Mesenchymal stem cell (in vitro differentiated cells and primary cell): ENCODE results near the gene GPATCH2.
A peak's percentile ranks its signal among the peaks of the same experiment; 100 is the strongest.

Experiments
- DNase-seq: peaks from one replicate; pipeline ENCODE4 v3.0.0-alpha.2; 2013
- H2AFZ ChIP-seq: one replicate; pipeline ENCODE4 v1.6.1; 2013; ENCODE audit warnings: low read depth, mild to moderate bottlenecking, control low read depth, inconsistent platforms, low read length, moderate library complexity
- H2AK5ac ChIP-seq: 2 replicates; pipeline ENCODE4 v1.6.1; 2013; ENCODE audit warnings: low read length, moderate library complexity, mild to moderate bottlenecking, inconsistent platforms; ENCODE audit not compliant: severe bottlenecking
- H2BK120ac ChIP-seq: one replicate; pipeline ENCODE4 v1.6.1; 2013; ENCODE audit warnings: low read depth, mild to moderate bottlenecking, inconsistent platforms, low read length, moderate library complexity
- H2BK12ac ChIP-seq, 2 experiments: one replicate each; pipeline ENCODE4 v1.6.1; 2013; ENCODE audit warnings: inconsistent platforms in 2 of 2, low read length in 2 of 2, mild to moderate bottlenecking in 2 of 2, moderate library complexity in 2 of 2, control low read depth in 1 of 2
- H2BK15ac ChIP-seq: one replicate; pipeline ENCODE4 v1.6.1; 2013; ENCODE audit warnings: mild to moderate bottlenecking, low read depth, inconsistent platforms; ENCODE audit not compliant: poor library complexity, severe bottlenecking
- H2BK5ac ChIP-seq: 2 replicates; pipeline ENCODE4 v1.6.1; 2013; ENCODE audit warnings: low read depth, mild to moderate bottlenecking, low read length, control low read depth, inconsistent platforms; ENCODE audit not compliant: poor library complexity, severe bottlenecking
- H3K14ac ChIP-seq, 2 experiments: one replicate each; pipeline ENCODE4 v1.6.1; 2013; ENCODE audit warnings: inconsistent platforms in 2 of 2, low read length in 2 of 2, control low read depth in 1 of 2, mild to moderate bottlenecking in 1 of 2, moderate library complexity in 1 of 2
- H3K18ac ChIP-seq, 2 experiments: one replicate each; pipeline ENCODE4 v1.6.1; 2013; ENCODE audit warnings: inconsistent platforms in 2 of 2, low read length in 2 of 2, control low read depth in 1 of 2, low read depth in 1 of 2, mild to moderate bottlenecking in 1 of 2
- H3K23ac ChIP-seq, 2 experiments: one replicate each; pipeline ENCODE4 v1.6.1; 2013; ENCODE audit warnings: inconsistent platforms in 2 of 2, low read length in 2 of 2, mild to moderate bottlenecking in 2 of 2, moderate library complexity in 2 of 2, control low read depth in 1 of 2
- H3K27ac ChIP-seq: 2 replicates; pipeline ENCODE4 v1.5.1; 2013; ENCODE audit warnings: mild to moderate bottlenecking, moderate library complexity, low read length, control low read depth, inconsistent platforms; ENCODE audit not compliant: poor library complexity, severe bottlenecking
- H3K27me3 ChIP-seq, 2 experiments: 2 replicates each; pipeline versions ENCODE4 v1.6.1 to v1.7.0; 2013; ENCODE audit warnings: low read length in 2 of 2, mild to moderate bottlenecking in 2 of 2, moderate library complexity in 2 of 2, control low read depth in 1 of 2, inconsistent platforms in 1 of 2; ENCODE audit not compliant: control insufficient read depth in 1 of 2, insufficient read depth in 1 of 2
- H3K36me3 ChIP-seq, 2 experiments: 2 replicates each; pipeline versions ENCODE4 v1.6.1 to v1.7.0; 2013; ENCODE audit warnings: low read length in 2 of 2, control low read depth in 1 of 2, inconsistent platforms in 1 of 2, low read depth in 1 of 2, mild to moderate bottlenecking in 1 of 2; ENCODE audit not compliant: insufficient read depth in 2 of 2, control insufficient read depth in 1 of 2
- H3K4ac ChIP-seq, 2 experiments: one replicate each; pipeline ENCODE4 v1.6.1; 2013; ENCODE audit warnings: inconsistent platforms in 2 of 2, low read length in 2 of 2, mild to moderate bottlenecking in 2 of 2, moderate library complexity in 2 of 2, control low read depth in 1 of 2, low read depth in 1 of 2
- H3K4me1 ChIP-seq: 2 replicates; pipeline ENCODE4 v1.6.1; 2013; ENCODE audit warnings: low read depth, low read length, control low read depth; ENCODE audit not compliant: control insufficient read depth, insufficient read depth
- H3K4me2 ChIP-seq: 2 replicates; pipeline ENCODE4 v1.6.1; 2013; ENCODE audit warnings: low read length, mild to moderate bottlenecking, inconsistent platforms; ENCODE audit not compliant: poor library complexity, severe bottlenecking
- H3K4me3 ChIP-seq, 2 experiments: 2 replicates each; pipeline versions ENCODE4 v1.5.1 to v1.7.0; 2013; ENCODE audit warnings: low read length in 2 of 2, mild to moderate bottlenecking in 2 of 2, control low read depth in 1 of 2, low read depth in 1 of 2; ENCODE audit not compliant: insufficient read depth in 1 of 2
- H3K79me1 ChIP-seq: replicated peaks from 2 replicates; pipeline ENCODE4 v1.6.1; 2013; ENCODE audit warnings: mild to moderate bottlenecking, control low read depth, low read length, inconsistent platforms; ENCODE audit not compliant: poor library complexity, severe bottlenecking
- H3K9ac ChIP-seq: 2 replicates; pipeline ENCODE4 v1.7.0; 2013; ENCODE audit warnings: mild to moderate bottlenecking, low read length, moderate library complexity
- H3K9me3 ChIP-seq: 2 replicates; pipeline ENCODE4 v1.7.0; 2013; ENCODE audit warnings: mild to moderate bottlenecking, low read length; ENCODE audit not compliant: control insufficient read depth
- H4K8ac ChIP-seq: one replicate; pipeline ENCODE4 v1.6.1; 2013; ENCODE audit warnings: inconsistent platforms, mild to moderate bottlenecking, low read length, moderate library complexity
- H4K91ac ChIP-seq: one replicate; pipeline ENCODE4 v1.6.1; 2013; ENCODE audit warnings: mild to moderate bottlenecking, low read length, inconsistent platforms
- WGBS: methylation state at CpG from one replicate; pipeline ENCODE4 v1.1.7; 2013; ENCODE audit warnings: mixed read lengths; 5-methylcytosine and 5-hydroxymethylcytosine counted together

Gene GPATCH2

DNA sequence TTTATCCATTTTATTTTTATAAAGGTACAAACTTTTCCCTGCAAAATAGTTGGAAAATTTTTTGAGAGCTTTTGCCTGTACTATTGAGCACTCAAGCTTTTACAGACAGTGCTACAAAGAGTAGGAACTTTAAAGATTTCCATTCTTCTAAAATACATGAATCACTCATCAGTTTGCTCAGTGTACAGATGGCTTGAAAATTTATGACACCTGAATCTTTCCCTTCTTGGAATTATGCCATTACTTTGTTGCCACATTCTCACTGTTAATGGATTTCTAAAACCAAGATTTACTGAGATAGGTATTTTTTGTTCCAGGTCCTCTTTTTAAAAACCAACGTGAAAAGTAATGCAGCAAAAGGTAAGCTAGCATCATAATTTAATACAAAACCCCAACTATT is 76.0 kb downstream of the GPATCH2 start:
- Histone ChIP-seq H3K36me3 (no peaks in the 10 kb centered on the region), H2BK15ac (no peak overlapping the region), H3K14ac (no peak overlapping the region), H3K27me3 (no peaks in the 10 kb centered on the region), H3K9me3 (no peaks in the 10 kb centered on the region), H3K4ac (no peak overlapping the region), H3K9ac (no peak overlapping the region), H4K8ac (no peak overlapping the region), H3K4me2 (no peak overlapping the region), H2BK120ac (no peak overlapping the region), H2AFZ (no peak overlapping the region), H3K23ac (no peak overlapping the region), H4K91ac (no peak overlapping the region), H3K4me3 (no peak overlapping the region), H3K27ac (no peak overlapping the region), H3K18ac (no peak overlapping the region), H2BK12ac (no peak overlapping the region), H3K79me1 (peaks cover 5% of the 10 kb centered on the region), H2BK5ac (no peak overlapping the region), H2AK5ac (no peak overlapping the region), H3K4me1 (no peaks in the 10 kb centered on the region)
- WGBS, result no CpG with 5 or more reads among the region's 1 CpG
- DNase-seq, result no peak

DNA sequence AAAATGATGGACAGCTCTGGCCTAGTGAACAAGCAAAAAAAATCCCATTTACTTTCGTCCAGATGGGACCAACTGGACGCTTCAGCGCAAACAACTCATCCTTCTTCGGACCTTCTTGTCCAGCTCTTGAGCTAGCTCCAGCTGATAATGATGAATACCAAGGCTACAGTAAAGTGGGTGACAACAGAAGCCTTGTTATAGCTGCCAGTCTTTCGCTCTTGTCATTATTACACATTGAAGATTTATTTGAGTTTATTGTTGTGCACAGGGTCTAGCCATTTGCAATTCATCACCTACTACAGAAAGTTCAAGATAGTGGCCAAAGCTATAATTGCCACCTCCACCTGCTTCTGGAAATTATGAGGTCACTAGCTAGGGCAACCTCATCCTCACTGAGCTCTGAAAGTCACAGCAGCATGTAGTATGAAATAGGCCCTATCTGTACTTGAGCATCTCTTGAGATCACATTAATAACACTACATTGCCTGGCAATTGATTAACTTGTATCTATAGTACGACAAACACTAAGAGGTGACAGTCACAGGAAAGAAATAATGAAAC is 76.9 kb downstream of the GPATCH2 start:
- H3K9me3 ChIP-seq, result no peaks in the 10 kb centered on the region
- peaks cover 5% of the 10 kb centered on the region for H3K79me1 ChIP-seq
- no peak overlapping the region for H3K14ac ChIP-seq
- no peaks in the 10 kb centered on the region for H3K27me3 ChIP-seq
- H4K8ac ChIP-seq, result no peak overlapping the region
- H2AFZ ChIP-seq, result no peak overlapping the region
- DNase-seq, result no peak
- H3K4me1 ChIP-seq, result no peaks in the 10 kb centered on the region
- no peak overlapping the region for H2BK12ac ChIP-seq
- no peaks in the 10 kb centered on the region for H3K36me3 ChIP-seq
- no peak overlapping the region for H3K4ac ChIP-seq
- H3K9ac ChIP-seq, result no peak overlapping the region
- 97% methylated on average over 4 of the region's 6 CpGs for WGBS
- no peak overlapping the region for H3K4me2 ChIP-seq
- H4K91ac ChIP-seq, result no peak overlapping the region
- no peak overlapping the region for H3K23ac ChIP-seq
- no peak overlapping the region for H2BK5ac ChIP-seq
- H2BK15ac ChIP-seq, result no peak overlapping the region
- H2BK120ac ChIP-seq, result no peak overlapping the region
- H3K27ac ChIP-seq, result no peak overlapping the region
- no peak overlapping the region for H3K4me3 ChIP-seq
- H2AK5ac ChIP-seq, result no peak overlapping the region
- no peak overlapping the region for H3K18ac ChIP-seq

DNA sequence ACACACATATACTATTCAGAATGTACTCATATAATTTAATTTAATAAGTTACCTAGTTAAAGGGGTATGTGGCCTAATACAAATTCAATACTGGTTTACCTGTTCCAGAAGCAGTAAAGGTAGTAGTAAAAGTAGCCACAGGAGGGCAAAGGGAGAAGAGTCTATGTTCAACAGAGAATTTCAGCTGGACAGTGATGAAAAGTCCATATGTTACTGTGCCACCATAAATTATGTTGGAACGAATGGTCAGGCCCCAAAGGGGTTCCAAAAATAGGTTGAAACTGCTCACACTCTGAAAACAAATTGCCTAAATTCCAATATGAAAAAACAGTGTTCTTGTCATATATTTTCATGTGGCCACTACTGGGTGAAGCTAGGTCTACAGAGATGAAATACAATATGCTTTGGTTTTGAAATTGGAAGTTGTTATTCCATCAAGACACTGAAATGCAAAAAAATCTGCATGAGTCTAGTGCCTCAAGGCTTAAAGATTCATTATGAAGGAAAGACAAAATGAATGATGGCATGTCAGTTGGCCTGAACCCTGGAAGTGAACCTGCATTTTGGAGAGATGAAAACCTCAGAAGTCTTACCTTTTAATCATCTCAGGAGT is 78.4 kb downstream of the GPATCH2 start:
- H3K4ac ChIP-seq, result no peak overlapping the region
- H3K27ac ChIP-seq, result no peak overlapping the region
- H3K36me3 ChIP-seq, result peaks cover 0 to 8% of the 10 kb centered on the region in 2 experiments
- DNase-seq, result no peak
- no peak overlapping the region for H2BK5ac ChIP-seq
- no peak overlapping the region for H3K18ac ChIP-seq
- no peaks in the 10 kb centered on the region for H3K27me3 ChIP-seq
- no peak overlapping the region for H3K23ac ChIP-seq
- H2AFZ ChIP-seq, result no peak overlapping the region
- H4K91ac ChIP-seq, result no peak overlapping the region
- H2BK120ac ChIP-seq, result no peak overlapping the region
- H3K4me1 ChIP-seq, result no peaks in the 10 kb centered on the region
- H3K79me1 ChIP-seq, result peaks cover 7% of the 10 kb centered on the region
- no CpG with 5 or more reads among the region's 1 CpG for WGBS
- no peak overlapping the region for H4K8ac ChIP-seq
- H2BK15ac ChIP-seq, result no peak overlapping the region
- no peak overlapping the region for H3K4me2 ChIP-seq
- H2BK12ac ChIP-seq, result no peak overlapping the region
- H3K9me3 ChIP-seq, result peaks cover 5% of the 10 kb centered on the region
- H3K9ac ChIP-seq, result no peak overlapping the region
- no peak overlapping the region for H2AK5ac ChIP-seq
- H3K14ac ChIP-seq, result no peak overlapping the region
- H3K4me3 ChIP-seq, result no peak overlapping the region

DNA sequence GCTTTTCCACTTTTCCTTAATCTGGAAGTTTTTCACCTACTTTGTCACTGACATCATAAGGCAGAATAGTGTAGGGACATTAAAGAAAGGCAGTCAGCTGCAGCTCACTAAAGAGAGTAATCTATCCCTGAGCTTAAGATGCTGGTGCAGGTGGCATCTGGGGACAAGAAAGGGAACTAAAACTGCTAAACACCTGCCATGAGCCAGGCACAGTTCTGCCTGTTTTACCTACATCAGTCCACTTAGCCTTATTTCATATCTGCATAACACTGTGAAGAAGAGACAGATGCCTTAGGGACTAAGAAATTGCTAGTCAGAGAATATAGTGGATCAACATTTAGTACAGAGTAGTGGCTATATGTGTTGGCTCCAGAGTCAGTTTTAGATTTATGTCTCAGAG is 88.1 kb downstream of the GPATCH2 start:
- Histone ChIP-seq H3K18ac (no peak overlapping the region), H4K91ac (no peak overlapping the region), H2AK5ac (no peak overlapping the region), H3K27ac (no peak overlapping the region), H3K4me2 (no peak overlapping the region), H3K9ac (no peak overlapping the region), H3K4me3 (no peak overlapping the region), H3K4ac (no peak overlapping the region), H3K9me3 (peaks cover 5% of the 10 kb centered on the region), H3K27me3 (no peaks in the 10 kb centered on the region), H3K4me1 (no peaks in the 10 kb centered on the region), H3K79me1 (peaks cover 21% of the 10 kb centered on the region), H2BK15ac (no peak overlapping the region), H3K23ac (no peak overlapping the region), H3K36me3 (peaks cover 0 to 6% of the 10 kb centered on the region in 2 experiments), H3K14ac (peak overlapping the region in 1 of 2 experiments; percentile 38), H2BK5ac (no peak overlapping the region), H2BK120ac (no peak overlapping the region), H4K8ac (no peak overlapping the region), H2AFZ (no peak overlapping the region), H2BK12ac (no peak overlapping the region)
- DNase-seq, result no peak
